Hepatocyte (in vitro differentiated cells): ENCODE measurements around the gene CABCOCO1. TPM values are rescaled to one million over a fixed set of nuclear protein-coding genes. Genes with fewer than 3 reads are reported as not detected.

Experiments used
- DNase-seq: peaks from one replicate; pipeline ENCODE4 v3.0.0-alpha.2; 2016; ENCODE audit warnings: low spot score
- H2AFZ ChIP-seq: fragments of 200-600 bp; sonication (generic); 2 replicates; pipeline ENCODE4 v1.6.0; 2016; ENCODE audit warnings: antibody characterized with exemption, mild to moderate bottlenecking
- H3K27ac ChIP-seq: fragments of 200-600 bp; sonication (generic); 2 replicates; pipeline ENCODE4 v1.5.1; 2016; ENCODE audit warnings: mild to moderate bottlenecking
- H3K27me3 ChIP-seq: fragments of 200-600 bp; sonication (generic); 2 replicates; pipeline ENCODE4 v1.6.1; 2016
- H3K36me3 ChIP-seq: fragments of 200-600 bp; sonication (generic); replicated peaks from 2 replicates; pipeline ENCODE4 v1.5.1; 2016; ENCODE audit warnings: low read depth; ENCODE audit not compliant: insufficient read depth
- H3K4me1 ChIP-seq: fragments of 200-600 bp; sonication (generic); 2 replicates; pipeline ENCODE4 v1.5.1; 2016; ENCODE audit warnings: mild to moderate bottlenecking, moderate library complexity; ENCODE audit not compliant: insufficient read depth
- H3K4me2 ChIP-seq: fragments of 200-600 bp; sonication (generic); 2 replicates; pipeline ENCODE4 v1.6.0; 2016
- H3K4me3 ChIP-seq: fragments of 200-600 bp; sonication (generic); 2 replicates; pipeline ENCODE4 v1.5.1; 2016; ENCODE audit warnings: mild to moderate bottlenecking
- H3K79me2 ChIP-seq: fragments of 200-600 bp; sonication (generic); 2 replicates; pipeline ENCODE4 v1.6.0; 2017; ENCODE audit warnings: mild to moderate bottlenecking
- H3K9me2 ChIP-seq: fragments of 200-600 bp; sonication (generic); replicated peaks from 2 replicates; pipeline ENCODE4 v1.6.0; 2017; ENCODE audit warnings: mild to moderate bottlenecking; ENCODE audit not compliant: insufficient read depth
- H3K9me3 ChIP-seq: fragments of 200-600 bp; sonication (generic); 2 replicates; pipeline ENCODE4 v1.5.1; 2016; ENCODE audit warnings: low read depth, mild to moderate bottlenecking
- H4K20me1 ChIP-seq: fragments of 200-600 bp; sonication (generic); 2 replicates; pipeline ENCODE4 v1.6.0; 2016; ENCODE audit warnings: mild to moderate bottlenecking; ENCODE audit not compliant: insufficient read depth, poor library complexity, severe bottlenecking
- CTCF ChIP-seq: fragments of 200-600 bp; sonication (generic); IDR thresholded peaks from 2 replicates; pipeline ENCODE4 v1.5.1; 2016; ENCODE audit warnings: antibody characterized with exemption, mild to moderate bottlenecking; ENCODE audit not compliant: poor library complexity
- EZH2 ChIP-seq: fragments of 200-600 bp; sonication (generic); IDR thresholded peaks from 2 replicates; pipeline ENCODE4 v1.6.1; 2016; ENCODE audit warnings: antibody characterized with exemption, mild to moderate bottlenecking, borderline replicate concordance
- EZH2phosphoT487 ChIP-seq: fragments of 200-600 bp; sonication (generic); IDR thresholded peaks from one replicate; pipeline ENCODE4 v1.6.1; 2018; ENCODE audit warnings: antibody characterized with exemption, mild to moderate bottlenecking, low read depth, moderate library complexity; ENCODE audit not compliant: unreplicated experiment, severe bottlenecking
- WGBS: methylation state at CpG from one replicate; pipeline ENCODE4 v1.1.6; 2016; ENCODE audit warnings: low lambda C conversion rate; ENCODE audit errors: missing lambda C conversion rate; 5-methylcytosine and 5-hydroxymethylcytosine counted together
- polyA plus RNA-seq: library from polyadenylated mRNA; unstranded; fragments of >200 nt; fragmentation: Nextera tagmentation; extraction: Ambion mirVana; gene quantifications from 2 replicates; pipeline ENCODE4 v1.2.1, GENCODE V29; 2016
- total RNA-seq: library from RNA; depleted of rRNA; stranded (reverse); fragments of >200 nt; gene quantifications from 2 replicates; pipeline ENCODE4 v1.2.3, GENCODE V29; 2014

CABCOCO1 gene
- total and polyA plus RNA-seq, 2 experiments from 2014 or later = 1.4 to 1.6 TPM

GRCh38 chr10:61812052-61812721, 149.5 kb downstream of the CABCOCO1 start:
- Histone ChIP-seq H3K27ac (no peak overlapping the region), H3K36me3 (no peaks in the 10 kb centered on the region), H3K4me1 (no peaks in the 10 kb centered on the region), H3K79me2 (no peaks in the 10 kb centered on the region), H2AFZ (no peak overlapping the region), H3K4me2 (no peak overlapping the region), H3K9me3 (no peaks in the 10 kb centered on the region), H3K4me3 (no peak overlapping the region), H3K9me2 (no peaks in the 10 kb centered on the region), H3K27me3 (no peaks in the 10 kb centered on the region), H4K20me1 (no peaks in the 10 kb centered on the region)
- no peak for TF ChIP-seq CTCF
- TF ChIP-seq EZH2 = no peak
- TF ChIP-seq EZH2phosphoT487 = no peak
- WGBS = 87% methylated on average over 5 of the region's 5 CpGs
- DNase-seq = no peak

GRCh38 chr10:61812920-61813319, 150.2 kb downstream of the CABCOCO1 start:
- TF ChIP-seq CTCF (no peak), EZH2phosphoT487 (no peak), EZH2 (no peak)
- Histone ChIP-seq H3K9me3 (no peaks in the 10 kb centered on the region), H3K36me3 (no peaks in the 10 kb centered on the region), H3K4me1 (no peaks in the 10 kb centered on the region), H3K9me2 (no peaks in the 10 kb centered on the region), H3K4me3 (no peak overlapping the region), H3K27me3 (no peaks in the 10 kb centered on the region), H2AFZ (no peak overlapping the region), H3K27ac (no peak overlapping the region), H3K4me2 (no peak overlapping the region), H3K79me2 (no peaks in the 10 kb centered on the region), H4K20me1 (no peaks in the 10 kb centered on the region)
- DNase-seq = no peak
- 77% methylated on average over 3 of the region's 3 CpGs for WGBS

- H3K79me2 ChIP-seq = no peaks in the 10 kb centered on the region
- no peaks in the 10 kb centered on the region for H3K36me3 ChIP-seq
- 95% methylated on average over 2 of the region's 2 CpGs for WGBS
- no peak overlapping the region for H3K4me2 ChIP-seq
- no peaks in the 10 kb centered on the region for H3K9me3 ChIP-seq
- TF ChIP-seq CTCF (no peak), EZH2 (no peak), EZH2phosphoT487 (no peak)
- no peaks in the 10 kb centered on the region for H4K20me1 ChIP-seq
- H3K4me1 ChIP-seq = no peaks in the 10 kb centered on the region
- no peak overlapping the region for H2AFZ ChIP-seq
- no peak overlapping the region for H3K27ac ChIP-seq
- H3K27me3 ChIP-seq = no peaks in the 10 kb centered on the region
- no peaks in the 10 kb centered on the region for H3K9me2 ChIP-seq
- H3K4me3 ChIP-seq = no peak overlapping the region
- no peak for DNase-seq
Measured at GRCh38 chr10:61814160-61814559, 151.4 kb downstream of the CABCOCO1 start.

GRCh38 chr10:61815496-61815895, 152.8 kb downstream of the CABCOCO1 start:
- H3K9me2 ChIP-seq = no peaks in the 10 kb centered on the region
- no peaks in the 10 kb centered on the region for H3K27me3 ChIP-seq
- TF ChIP-seq EZH2phosphoT487 (no peak), EZH2 (no peak), CTCF (no peak)
- H3K9me3 ChIP-seq = no peaks in the 10 kb centered on the region
- no peak overlapping the region for H2AFZ ChIP-seq
- DNase-seq = no peak
- no peak overlapping the region for H3K4me2 ChIP-seq
- H3K4me3 ChIP-seq = no peak overlapping the region
- H3K36me3 ChIP-seq = no peaks in the 10 kb centered on the region
- H3K27ac ChIP-seq = no peak overlapping the region
- no peaks in the 10 kb centered on the region for H3K79me2 ChIP-seq
- H4K20me1 ChIP-seq = no peaks in the 10 kb centered on the region
- H3K4me1 ChIP-seq = no peaks in the 10 kb centered on the region
